OCI-LY1 (cell line): ENCODE data around the gene FMO2.

Experiments
- H2AFZ ChIP-seq: fragments of 200-600 bp; sonication (generic), shearing (Covaris generic); 2 replicates; pipeline ENCODE4 v1.6.0; 2014; ENCODE audit warnings: antibody characterized with exemption, mild to moderate bottlenecking, low read length
- H3F3A ChIP-seq: fragments of 200-600 bp; sonication (generic), shearing (Covaris generic); 2 replicates; pipeline ENCODE4 v1.6.0; 2014; ENCODE audit warnings: mild to moderate bottlenecking, antibody characterized with exemption, low read length, moderate library complexity; ENCODE audit not compliant: insufficient read depth
- H3K27ac ChIP-seq: fragments of 200-600 bp; sonication (generic); 2 replicates; pipeline ENCODE4 v1.5.1; 2014; ENCODE audit warnings: low read length, mixed run types, mild to moderate bottlenecking, low read depth; ENCODE audit not compliant: poor library complexity, severe bottlenecking
- H3K27me3 ChIP-seq: fragments of 200-600 bp; sonication (generic); 2 replicates; pipeline ENCODE4 v1.6.0; 2014; ENCODE audit warnings: antibody characterized with exemption, mild to moderate bottlenecking, low read length, moderate library complexity; ENCODE audit not compliant: insufficient read depth
- H3K36me3 ChIP-seq: fragments of 200-600 bp; sonication (generic); 2 replicates; pipeline ENCODE4 v1.6.1; 2014; ENCODE audit warnings: mild to moderate bottlenecking, antibody characterized with exemption, low read length, moderate library complexity, mixed read lengths; ENCODE audit not compliant: insufficient read depth
- H3K4me1 ChIP-seq: fragments of 200-600 bp; sonication (generic); 2 replicates; pipeline ENCODE4 v1.5.1; 2014; ENCODE audit warnings: mild to moderate bottlenecking, low read length, moderate library complexity; ENCODE audit not compliant: insufficient read depth, severe bottlenecking
- H3K4me2 ChIP-seq: fragments of 200-600 bp; sonication (generic), shearing (Covaris generic); 2 replicates; pipeline ENCODE4 v1.6.1; 2014; ENCODE audit warnings: low read length
- H3K4me3 ChIP-seq: fragments of 200-600 bp; sonication (generic); 2 replicates; pipeline ENCODE4 v1.5.1; 2014; ENCODE audit warnings: low read length, low read depth, mild to moderate bottlenecking, mixed read lengths; ENCODE audit not compliant: poor library complexity, severe bottlenecking
- H3K79me2 ChIP-seq: fragments of 200-600 bp; shearing (Covaris generic); 2 replicates; pipeline ENCODE4 v1.6.1; 2016; ENCODE audit warnings: mixed run types, low read length, mixed read lengths; ENCODE audit not compliant: insufficient read depth
- H3K9ac ChIP-seq: fragments of 200-600 bp; sonication (generic), shearing (Covaris generic); 2 replicates; pipeline ENCODE4 v1.6.1; 2014; ENCODE audit warnings: mild to moderate bottlenecking, low read length, mixed read lengths
- H3K9me2 ChIP-seq: fragments of 200-600 bp; sonication (generic), shearing (Covaris generic); 2 replicates; pipeline ENCODE4 v1.6.1; 2014; ENCODE audit warnings: low read depth, mild to moderate bottlenecking, low read length, mixed read lengths
- H3K9me3 ChIP-seq: fragments of 200-600 bp; shearing (Covaris generic); 2 replicates; pipeline ENCODE4 v1.6.1; 2014; ENCODE audit warnings: low read length, mixed read lengths
- H4K20me1 ChIP-seq: fragments of 200-600 bp; sonication (generic), shearing (Covaris generic); 2 replicates; pipeline ENCODE4 v1.6.0; 2016; ENCODE audit warnings: mild to moderate bottlenecking, low read length; ENCODE audit not compliant: insufficient read depth
- CTCF ChIP-seq: fragments of 200-600 bp; sonication (generic), shearing (Covaris generic); IDR thresholded peaks from 2 replicates; pipeline ENCODE4 v1.5.1; 2017; ENCODE audit warnings: mild to moderate bottlenecking, antibody characterized with exemption, low read length, moderate library complexity, mixed read lengths
- EZH2 ChIP-seq: fragments of 200-600 bp; sonication (generic), shearing (Covaris generic); IDR thresholded peaks from 2 replicates; pipeline ENCODE4 v1.8.0; 2017; ENCODE audit warnings: borderline replicate concordance, mixed run types, mild to moderate bottlenecking, antibody characterized with exemption, low read length, moderate library complexity, mixed read lengths

The FMO2 gene

GRCh38 chr1:171180670-171181069 lies 4.4 kb upstream of the FMO2 start:
- Histone ChIP-seq H3K9me3 (no peaks in the 10 kb centered on the region), H3K27me3 (no peaks in the 10 kb centered on the region), H3K4me3 (no peak overlapping the region), H4K20me1 (no peaks in the 10 kb centered on the region), H3K4me2 (no peak overlapping the region), H3F3A (no peaks in the 10 kb centered on the region), H3K9ac (no peak overlapping the region), H3K27ac (no peak overlapping the region), H3K4me1 (no peaks in the 10 kb centered on the region), H2AFZ (no peak overlapping the region), H3K9me2 (no peaks in the 10 kb centered on the region), H3K79me2 (no peaks in the 10 kb centered on the region), H3K36me3 (no peaks in the 10 kb centered on the region)
- no peak for TF ChIP-seq CTCF
- no peak for TF ChIP-seq EZH2

GRCh38 chr1:171188388-171189266 lies 3.5 kb downstream of the FMO2 start:
- Histone ChIP-seq H3K27ac (no peak overlapping the region), H3K36me3 (no peaks in the 10 kb centered on the region), H3K9me3 (no peaks in the 10 kb centered on the region), H3K79me2 (no peaks in the 10 kb centered on the region), H4K20me1 (no peaks in the 10 kb centered on the region), H3K4me3 (no peak overlapping the region), H3F3A (no peaks in the 10 kb centered on the region), H3K9me2 (no peaks in the 10 kb centered on the region), H3K4me2 (no peak overlapping the region), H3K4me1 (no peaks in the 10 kb centered on the region), H2AFZ (no peak overlapping the region), H3K27me3 (no peaks in the 10 kb centered on the region), H3K9ac (no peak overlapping the region)
- TF ChIP-seq EZH2, result no peak
- peak; percentile 79 for TF ChIP-seq CTCF

- no peaks in the 10 kb centered on the region for H3K9me3 ChIP-seq
- TF ChIP-seq EZH2 (no peak), CTCF (no peak)
- no peaks in the 10 kb centered on the region for H3F3A ChIP-seq
These were observed 6.9 kb downstream of the FMO2 start for GRCh38 chr1:171191992-171192391.

More at GRCh38 chr1:171191992-171192391, 6.9 kb downstream of the FMO2 start:
- no peaks in the 10 kb centered on the region for H4K20me1 ChIP-seq
- no peaks in the 10 kb centered on the region for H3K36me3 ChIP-seq
- H3K9me2 ChIP-seq, result no peaks in the 10 kb centered on the region
- H3K9ac ChIP-seq, result no peak overlapping the region
- no peak overlapping the region for H3K27ac ChIP-seq
- no peaks in the 10 kb centered on the region for H3K79me2 ChIP-seq
- H2AFZ ChIP-seq, result no peak overlapping the region
- no peaks in the 10 kb centered on the region for H3K27me3 ChIP-seq
- H3K4me1 ChIP-seq, result no peaks in the 10 kb centered on the region
- no peak overlapping the region for H3K4me3 ChIP-seq
- no peak overlapping the region for H3K4me2 ChIP-seq
